RWPE1 (cell line): Measurements from ENCODE around the gene C2orf81.
A peak's percentile ranks its signal among the peaks of the same experiment; 100 is the strongest.

Experiments
- CTCF ChIA-PET: fragments of 350-600 bp; sonication (Branson Sonifier 250); formaldehyde crosslinking; extraction: SDS; loops from one replicate; lab custom pipeline; 2021; lab: Yijun Ruan, JAX
- POLR2A ChIA-PET: fragments of 400-600 bp; formaldehyde crosslinking; extraction: SDS; loops from one replicate; lab custom pipeline; 2020; ENCODE audit warnings: antibody characterized with exemption; ENCODE audit not compliant: low non-redundant PET; lab: Yijun Ruan, JAX
- DNase-seq: peaks from one replicate; pipeline ENCODE4 v3.0.0; 2012; ENCODE audit warnings: low spot score
- H3K27ac ChIP-seq: fragments of 450-650 bp; 2 replicates; pipeline ENCODE4 v1.5.1; 2017
- CTCF ChIP-seq: fragments of 450-650 bp; conservative IDR thresholded peaks from 2 replicates; pipeline ENCODE4 v1.5.1; 2017; ENCODE audit warnings: low read depth, mild to moderate bottlenecking

C2orf81 gene

GRCh38 chr2:74436848-74437695 lies 15.7 kb upstream of the C2orf81 start:
- CTCF ChIA-PET, result no interaction called here
- TF ChIP-seq CTCF, result no peak
- POLR2A ChIA-PET, result no interaction called here
- H3K27ac ChIP-seq, result peak overlapping the region; percentile 34; the same call in 1 of the 2 replicates
- no peak for DNase-seq

GRCh38 chr2:74436111-74436805 lies 14.8 kb upstream of the C2orf81 start:
- no peak for TF ChIP-seq CTCF
- CTCF ChIA-PET, result no interaction called here
- POLR2A ChIA-PET, result no interaction called here
- H3K27ac ChIP-seq, result peak overlapping the region; percentile 34
- DNase-seq, result no peak

- ChIA-PET POLR2A (no interaction called here), CTCF (no interaction called here)
- no peak for DNase-seq
- H3K27ac ChIP-seq, result peak overlapping the region; percentile 94
- TF ChIP-seq CTCF, result no peak
These were observed 9.1 kb upstream of the C2orf81 start for GRCh38 chr2:74430502-74430901.

GRCh38 chr2:74429487-74430451 lies 8.3 kb upstream of the C2orf81 start:
- ChIA-PET CTCF (interaction anchor here (0.8 to 0.9 kb wide), 2 partner anchors 38 to 102 kb away, joined by 3 to 4 read pairs; no protein-coding TSS in a partner anchor), POLR2A (no interaction called here)
- no peak for DNase-seq
- TF ChIP-seq CTCF, result no peak
- H3K27ac ChIP-seq, result peak overlapping the region; percentile 94

- DNase-seq, result no peak
- ChIA-PET POLR2A (no interaction called here), CTCF (interaction anchor here (0.5 kb wide), 1 partner anchor 636 kb away, joined by 3 read pairs; no protein-coding TSS in a partner anchor)
- no peak for TF ChIP-seq CTCF
- H3K27ac ChIP-seq, result peak overlapping the region; percentile 94
These were observed 7.3 kb upstream of the C2orf81 start for GRCh38 chr2:74428675-74429074.
